Right renal pelvis (tissue), 4 donors: ENCODE measurements around the gene SLITRK6. TPM values are rescaled to one million over a fixed set of nuclear protein-coding genes. Genes with fewer than 3 reads are reported as not detected.
"Not testable (repeated sequence)": the region's sequence is repeated elsewhere in the genome, so short reads cannot be mapped to it uniquely, and the experiment has no call there.

ENCODE experiments used
- DNase-seq, 4 donors: peaks; one replicate each; pipeline ENCODE4 v3.0.0-alpha.2; 2013; ENCODE audit warnings: low read depth in 4 of 4, low spot score in 3 of 4, missing footprints in 1 of 4
- polyA plus RNA-seq, 4 donors: library from polyadenylated mRNA; unstranded; fragments of 120-200 nt; gene quantifications; one replicate each; pipeline ENCODE4 v1.2.1, GENCODE V29; 2013; ENCODE audit not compliant: insufficient read length in 4 of 4

Gene SLITRK6
- 10 to 100 TPM in 3 of 4 donors, 1 to 10 TPM in 1; 9.5 to 16.8 (median 13.5) TPM for polyA plus RNA-seq

- DNase-seq = peak; percentile 12 to 36 (median 19)
Measured at GRCh38 chr13:85799097-85799582, at the start of gene SLITRK6. Gene SLITRK6 (minus strand): TSS chr13:85799419. CDS start chr13:85796508, 2,911 bp downstream.

- DNase-seq = no peak
Measured at GRCh38 chr13:85847012-85847411, 47.8 kb upstream of the SLITRK6 start.

- no peak for DNase-seq
Measured at GRCh38 chr13:85841427-85841826, 42.2 kb upstream of the SLITRK6 start.

GRCh38 chr13:85833921-85834320 is 34.7 kb upstream of the SLITRK6 start:
- DNase-seq = no peak

GRCh38 chr13:85828094-85828684 is 29.0 kb upstream of the SLITRK6 start:
- peak in 1 of 4 donors; percentile 3 for DNase-seq

GRCh38 chr13:85825454-85825853 is 26.2 kb upstream of the SLITRK6 start:
- no peak for DNase-seq

- DNase-seq = no peak
Measured at GRCh38 chr13:85823832-85824231, 24.6 kb upstream of the SLITRK6 start.

GRCh38 chr13:85819513-85819912 is 20.3 kb upstream of the SLITRK6 start:
- DNase-seq = no peak

GRCh38 chr13:85816413-85816812 is 17.2 kb upstream of the SLITRK6 start:
- DNase-seq = no peak

- no peak for DNase-seq
Measured at GRCh38 chr13:85812282-85812681, 13.1 kb upstream of the SLITRK6 start.

- DNase-seq = no peak
Measured at GRCh38 chr13:85808811-85809210, 9.6 kb upstream of the SLITRK6 start.

GRCh38 chr13:85806553-85807175 is 7.4 kb upstream of the SLITRK6 start:
- DNase-seq = peak in 3 of 4 donors; percentile 23 to 35 (median 27)

GRCh38 chr13:85798556-85798955 is 663 bp downstream of the SLITRK6 start:
- DNase-seq = no peak

GRCh38 chr13:85797311-85797710 is 1.9 kb downstream of the SLITRK6 start:
- DNase-seq = no peak

GRCh38 chr13:85785205-85785604 is 14.0 kb downstream of the SLITRK6 start:
- no peak for DNase-seq

GRCh38 chr13:85772367-85772766 is 26.9 kb downstream of the SLITRK6 start:
- no peak for DNase-seq

- no peak for DNase-seq
Measured at GRCh38 chr13:85771856-85772255, 27.4 kb downstream of the SLITRK6 start.

GRCh38 chr13:85768946-85769345 is 30.3 kb downstream of the SLITRK6 start:
- DNase-seq = no peak

- DNase-seq = no peak
Measured at GRCh38 chr13:85755123-85755522, 44.1 kb downstream of the SLITRK6 start.

- DNase-seq = not testable (repeated sequence)
Measured at GRCh38 chr13:85743201-85743770, 55.9 kb downstream of the SLITRK6 start.
